Astrocyte (in vitro differentiated cells and primary cell): Measurements from ENCODE around the gene SRCIN1. TPM values are rescaled to one million over a fixed set of nuclear protein-coding genes. Genes with fewer than 3 reads are reported as not detected.

ENCODE experiments used
- DNase-seq: peaks from one replicate; pipeline ENCODE4 v3.0.0-alpha.2; 2010; ENCODE audit warnings: low read depth
- FAIRE-seq: peaks from 2 replicates; lab custom pipeline; 2011; peaks lifted over from hg19 to GRCh38; lab: Jason Lieb, UNC
- H2AFZ ChIP-seq: 2 replicates; pipeline ENCODE4 v1.6.0; 2012; ENCODE audit warnings: low read depth, low read length, inconsistent platforms
- H3K27ac ChIP-seq: 2 replicates; pipeline ENCODE4 v1.5.1; 2011; ENCODE audit warnings: low read depth, low read length, inconsistent platforms
- H3K27me3 ChIP-seq: 2 replicates; pipeline ENCODE4 v1.6.0; 2011; ENCODE audit warnings: low read length, inconsistent platforms; ENCODE audit not compliant: insufficient read depth
- H3K36me3 ChIP-seq: 2 replicates; pipeline ENCODE4 v1.5.1; 2011; ENCODE audit warnings: low read length, inconsistent platforms; ENCODE audit not compliant: insufficient read depth
- H3K4me1 ChIP-seq: 2 replicates; pipeline ENCODE4 v1.5.1; 2011; ENCODE audit warnings: low read length, inconsistent platforms; ENCODE audit not compliant: insufficient read depth
- H3K4me2 ChIP-seq: 2 replicates; pipeline ENCODE4 v1.6.0; 2012; ENCODE audit warnings: low read length, inconsistent platforms
- H3K4me3 ChIP-seq: 2 replicates; pipeline ENCODE4 v1.5.1; 2011; ENCODE audit warnings: low read depth, mild to moderate bottlenecking, low read length, inconsistent platforms; ENCODE audit not compliant: insufficient read depth
- H3K79me2 ChIP-seq: 2 replicates; pipeline ENCODE4 v1.6.0; 2012; ENCODE audit warnings: mild to moderate bottlenecking, low read length, inconsistent platforms; ENCODE audit not compliant: insufficient read depth
- H3K9ac ChIP-seq: 2 replicates; pipeline ENCODE4 v1.6.0; 2012; ENCODE audit warnings: mild to moderate bottlenecking, low read length, inconsistent platforms
- H3K9me3 ChIP-seq: 2 replicates; pipeline ENCODE4 v1.5.1; 2012; ENCODE audit warnings: low read depth, mild to moderate bottlenecking, low read length, inconsistent platforms; ENCODE audit not compliant: insufficient read depth
- H4K20me1 ChIP-seq: 2 replicates; pipeline ENCODE4 v1.6.0; 2012; ENCODE audit warnings: low read length, inconsistent platforms; ENCODE audit not compliant: insufficient read depth
- H3K27ac Mint-ChIP-seq: one replicate; pipeline ENCODE4 v1.8.0; 2021; ENCODE audit warnings: mild to moderate bottlenecking, mixed read lengths; ENCODE audit not compliant: unreplicated experiment
- H3K27me3 Mint-ChIP-seq: one replicate; pipeline ENCODE4 v1.8.0; 2021; ENCODE audit warnings: low read depth, mixed read lengths; ENCODE audit not compliant: unreplicated experiment
- H3K36me3 Mint-ChIP-seq: one replicate; pipeline ENCODE4 v1.8.0; 2021; ENCODE audit warnings: low read depth, mixed read lengths; ENCODE audit not compliant: unreplicated experiment
- H3K4me1 Mint-ChIP-seq: one replicate; pipeline ENCODE4 v1.8.0; 2021; ENCODE audit warnings: low read depth, mixed read lengths; ENCODE audit not compliant: unreplicated experiment
- H3K4me3 Mint-ChIP-seq: one replicate; pipeline ENCODE4 v1.8.0; 2021; ENCODE audit warnings: mild to moderate bottlenecking, moderate library complexity, mixed read lengths; ENCODE audit not compliant: unreplicated experiment
- H3K9me3 Mint-ChIP-seq: one replicate; pipeline ENCODE4 v1.8.0; 2021; ENCODE audit warnings: mild to moderate bottlenecking, mixed read lengths; ENCODE audit not compliant: unreplicated experiment
- EZH2 ChIP-seq: IDR thresholded peaks from 2 replicates; pipeline ENCODE4 v1.6.1; 2012; ENCODE audit warnings: mild to moderate bottlenecking, low read length, inconsistent platforms; ENCODE audit not compliant: insufficient read depth
- total RNA-seq: library from RNA; stranded (reverse); gene quantifications from 2 replicates; pipeline ENCODE4 v1.2.1, GENCODE V29; 2021
- TF ChIP-seq, protein P1 (sequence below): IDR thresholded peaks from 2 replicates; pipeline ENCODE4 v1.5.1; 2011; ENCODE audit warnings: low read depth, mild to moderate bottlenecking, inconsistent platforms, low read length, moderate library complexity; ENCODE audit not compliant: insufficient read depth

The SRCIN1 gene
- total RNA-seq, 1 donor from 2014 or later = 1.5 TPM

- Histone ChIP-seq H3K27ac (no peak overlapping the region), H3K27me3 (peaks cover 37% of the 10 kb centered on the region), H3K9me3 (peaks cover 7% of the 10 kb centered on the region), H3K4me1 (no peaks in the 10 kb centered on the region), H3K9ac (no peak overlapping the region), H3K79me2 (no peaks in the 10 kb centered on the region), H3K4me2 (no peak overlapping the region), H3K36me3 (no peaks in the 10 kb centered on the region), H4K20me1 (no peaks in the 10 kb centered on the region), H2AFZ (no peak overlapping the region), H3K4me3 (no peak overlapping the region)
- DNase-seq = no peak
- TF ChIP-seq, protein P1, sequence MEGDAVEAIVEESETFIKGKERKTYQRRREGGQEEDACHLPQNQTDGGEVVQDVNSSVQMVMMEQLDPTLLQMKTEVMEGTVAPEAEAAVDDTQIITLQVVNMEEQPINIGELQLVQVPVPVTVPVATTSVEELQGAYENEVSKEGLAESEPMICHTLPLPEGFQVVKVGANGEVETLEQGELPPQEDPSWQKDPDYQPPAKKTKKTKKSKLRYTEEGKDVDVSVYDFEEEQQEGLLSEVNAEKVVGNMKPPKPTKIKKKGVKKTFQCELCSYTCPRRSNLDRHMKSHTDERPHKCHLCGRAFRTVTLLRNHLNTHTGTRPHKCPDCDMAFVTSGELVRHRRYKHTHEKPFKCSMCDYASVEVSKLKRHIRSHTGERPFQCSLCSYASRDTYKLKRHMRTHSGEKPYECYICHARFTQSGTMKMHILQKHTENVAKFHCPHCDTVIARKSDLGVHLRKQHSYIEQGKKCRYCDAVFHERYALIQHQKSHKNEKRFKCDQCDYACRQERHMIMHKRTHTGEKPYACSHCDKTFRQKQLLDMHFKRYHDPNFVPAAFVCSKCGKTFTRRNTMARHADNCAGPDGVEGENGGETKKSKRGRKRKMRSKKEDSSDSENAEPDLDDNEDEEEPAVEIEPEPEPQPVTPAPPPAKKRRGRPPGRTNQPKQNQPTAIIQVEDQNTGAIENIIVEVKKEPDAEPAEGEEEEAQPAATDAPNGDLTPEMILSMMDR = no peak
- Mint-ChIP-seq H3K4me1 (no peaks in the 10 kb centered on the region), H3K27me3 (peaks cover 63% of the 10 kb centered on the region), H3K36me3 (no peaks in the 10 kb centered on the region), H3K9me3 (peaks cover 6% of the 10 kb centered on the region), H3K4me3 (no peak overlapping the region), H3K27ac (no peak overlapping the region)
- FAIRE-seq = no peak
Measured at GRCh38 chr17:38611872-38612376, 6.2 kb upstream of the SRCIN1 start.

DNA sequence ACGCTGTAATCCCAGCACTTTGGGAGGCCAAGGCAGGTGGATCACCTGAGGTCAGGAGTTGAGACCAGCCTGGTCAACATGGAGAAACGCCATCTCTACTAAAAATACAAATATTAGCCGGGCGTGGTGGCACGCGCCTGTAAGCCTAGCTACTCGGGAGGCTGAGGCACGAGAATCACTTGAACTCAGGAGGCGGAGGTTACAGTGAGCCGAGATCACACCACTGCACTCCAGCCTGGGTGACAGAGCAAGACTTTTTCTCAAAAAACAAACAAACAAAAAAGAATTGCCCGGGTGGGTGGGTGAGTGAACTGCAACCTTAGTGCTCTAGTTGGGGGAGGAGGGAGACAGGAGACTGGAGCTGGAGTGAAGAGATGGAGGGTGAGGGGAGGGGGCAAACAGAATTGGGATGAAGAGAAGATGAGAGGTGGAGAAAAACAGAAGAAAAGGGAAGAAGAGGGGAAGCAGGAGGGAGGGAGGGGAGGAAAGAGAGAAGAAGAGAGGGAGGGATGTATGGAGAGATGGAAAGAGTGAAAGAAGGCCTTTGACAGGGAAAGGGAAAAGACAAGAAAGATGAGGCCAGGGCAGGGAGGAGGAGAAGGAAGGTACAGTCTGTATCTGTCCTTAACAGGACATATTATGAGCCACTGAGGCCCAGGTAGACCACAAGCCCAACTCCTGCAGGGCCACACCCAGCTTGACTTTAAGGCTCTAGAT is 5.5 kb upstream of the SRCIN1 start:
- peaks cover 6% of the 10 kb centered on the region for H3K9me3 Mint-ChIP-seq

More for the DNA sequence above, 5.5 kb upstream of the SRCIN1 start:
- Histone ChIP-seq H3K4me3 (no peak overlapping the region), H4K20me1 (no peaks in the 10 kb centered on the region), H3K27me3 (peaks cover 40% of the 10 kb centered on the region), H3K36me3 (no peaks in the 10 kb centered on the region), H3K79me2 (no peaks in the 10 kb centered on the region), H2AFZ (no peak overlapping the region), H3K4me1 (no peaks in the 10 kb centered on the region), H3K9ac (no peak overlapping the region), H3K27ac (no peak overlapping the region), H3K4me2 (no peak overlapping the region), H3K9me3 (peaks cover 7% of the 10 kb centered on the region)
- H3K27ac Mint-ChIP-seq = no peak overlapping the region
- H3K4me1 Mint-ChIP-seq = no peaks in the 10 kb centered on the region
- TF ChIP-seq, protein P1 = no peak
- no peak for TF ChIP-seq EZH2
- H3K4me3 Mint-ChIP-seq = no peak overlapping the region
- FAIRE-seq (no peak), DNase-seq (no peak)
- peaks cover 63% of the 10 kb centered on the region for H3K27me3 Mint-ChIP-seq
- no peaks in the 10 kb centered on the region for H3K36me3 Mint-ChIP-seq
